ENCODE data around the gene DNAJC5G. TPM values are rescaled to one million over a fixed set of nuclear protein-coding genes. Genes with fewer than 3 reads are reported as not detected.

Gene DNAJC5G
- total and polyA plus RNA-seq, 2 of the 13 experiments (the other 11 are each of a cell fraction or from before 2014, with no cell fraction given) = 0.05 TPM; not detected in 1

- TF ChIP-seq ZNF639 (CRISPR knock-in tag; conservative IDR thresholded peaks at IDR 0.05) (no peak; the same call in 1 of the 2 replicates), MXD4 (CRISPR knock-in tag; IDR thresholded peaks at IDR 0.05) (peak; percentile 89), ZNF740 (CRISPR knock-in tag; IDR thresholded peaks at IDR 0.05) (no peak), PREB (CRISPR knock-in tag; IDR thresholded peaks at IDR 0.05) (no peak), MEIS2 (CRISPR knock-in tag; IDR thresholded peaks at IDR 0.05) (peak; percentile 93), ZNF234 (CRISPR knock-in tag; conservative IDR thresholded peaks at IDR 0.05) (no peak), PBX3 (CRISPR knock-in tag; IDR thresholded peaks at IDR 0.05; ENCODE audit: borderline replicate concordance) (no peak), ZNF552 (CRISPR knock-in tag; IDR thresholded peaks at IDR 0.05; ENCODE audit: borderline replicate concordance) (no peak), ZZZ3 (CRISPR knock-in tag; IDR thresholded peaks at IDR 0.05; ENCODE audit: borderline replicate concordance) (peak; percentile 60; the same call in 1 of the 2 replicates), ZNF713 (CRISPR knock-in tag; IDR thresholded peaks at IDR 0.05) (no peak), ZNF776 (CRISPR knock-in tag; IDR thresholded peaks at IDR 0.05) (no peak), SP1 (IDR thresholded peaks at IDR 0.05) (no peak), SP1 (CRISPR knock-in tag; IDR thresholded peaks at IDR 0.05) (peak; percentile 63), BCL3 (CRISPR knock-in tag; IDR thresholded peaks at IDR 0.05) (peak; percentile 84; the same call in 1 of the 2 replicates), DDIT3 (CRISPR knock-in tag; IDR thresholded peaks at IDR 0.05) (no peak), ZNF83 (CRISPR knock-in tag; IDR thresholded peaks at IDR 0.05; ENCODE audit: borderline replicate concordance) (no peak), ZHX1 (CRISPR knock-in tag; IDR thresholded peaks at IDR 0.05; ENCODE audit: low read depth) (no peak), ZNF124 (CRISPR knock-in tag; IDR thresholded peaks at IDR 0.05) (0 out of 2 replicates have a peak, but pooled peaks have one; percentile 42)
Measured at GRCh38 chr2:27320958-27321543, 45.8 kb downstream of the DNAJC5G start (continued).
